K562 (cell line): ENCODE measurements around the gene AGPAT3. TPM values are rescaled to one million over a fixed set of nuclear protein-coding genes. Genes with fewer than 3 reads are reported as not detected.

Source experiments
- HDAC1 ChIP-seq, 2 experiments: fragments of 450-650 bp; IDR thresholded peaks; 2 replicates each; pipeline ENCODE4 v1.6.1; 2016 to 2017; ENCODE audit warnings: inconsistent platforms in 1 of 2, mild to moderate bottlenecking in 1 of 2, moderate library complexity in 1 of 2
- POLR2G ChIP-seq: fragments of 200-400 bp; formaldehyde crosslinking; IDR thresholded peaks from 2 replicates; pipeline ENCODE4 v1.6.1; 2017; ENCODE audit warnings: low read depth, mild to moderate bottlenecking, antibody characterized with exemption, low read length, moderate library complexity
- PRPF4 ChIP-seq: fragments of 200-400 bp; formaldehyde crosslinking; IDR thresholded peaks from one replicate; pipeline ENCODE4 v1.6.1; 2017; ENCODE audit warnings: low read length, low read depth, mild to moderate bottlenecking; ENCODE audit not compliant: insufficient read depth, poor library complexity, severe bottlenecking
- ZNF395 ChIP-seq: fragments of 200-800 bp; sonication (Bioruptor generic); IDR thresholded peaks from 2 replicates; pipeline ENCODE4 v1.6.1; 2017; ENCODE audit warnings: missing genetic modification characterization, missing compliant biosample characterization
- polyA plus RNA-seq, 8 experiments: library from polyadenylated mRNA; depleted of rRNA in 4 of 8; stranded (reverse) in 5 of 8; unstranded in 3 of 8; fragments of >200 nt; fragmentation: Nextera tagmentation in 2 of 8; fragmentation: Illumina TruSeq in 1 of 8; extraction: Ambion mirVana in 2 of 8; extraction: Trizol in 1 of 8; gene quantifications; 2 replicates each; pipeline versions ENCODE4 v1.2.1 to v1.2.3, GENCODE V29; 2011 to 2014; ENCODE audit warnings: inconsistent platforms in 1 of 8, missing spikeins in 1 of 8
- total RNA-seq, 7 experiments: library from RNA; depleted of rRNA in 6 of 7; stranded (reverse); fragments of >200 nt in 6 of 7; fragmentation: Illumina TruSeq in 2 of 7; extraction: Trizol in 2 of 7; gene quantifications; 2 replicates each; pipeline versions ENCODE4 v1.2.1 to v1.2.3, GENCODE V29; 2011 to 2021; ENCODE audit warnings: low replicate concordance in 1 of 7
- TF ChIP-seq, protein P1 (sequence below): fragments of 250-450 bp; sonication (Bioruptor Pico); IDR thresholded peaks from 2 replicates; pipeline ENCODE4 v1.8.0; 2021; ENCODE audit warnings: mild to moderate bottlenecking, moderate library complexity
- TF ChIP-seq, protein P2 (sequence below), 2 experiments: fragments of 450-650 bp; IDR thresholded peaks; 2 replicates each; pipeline ENCODE4 v1.6.1; 2016
- TF ChIP-seq, protein P3 (sequence below): fragments of 200-800 bp; sonication (Bioruptor generic); IDR thresholded peaks from 2 replicates; pipeline ENCODE4 v1.6.1; 2017; ENCODE audit warnings: missing genetic modification characterization, missing compliant biosample characterization
- TF ChIP-seq, protein P4 (sequence below): fragments of 200-800 bp; sonication (Bioruptor generic); IDR thresholded peaks from 2 replicates; pipeline ENCODE4 v1.6.1; 2016; ENCODE audit warnings: missing genetic modification characterization, missing compliant biosample characterization
- TF ChIP-seq, protein P5 (sequence below): fragments of 450-650 bp; IDR thresholded peaks from 2 replicates; pipeline ENCODE4 v1.6.1; 2018; ENCODE audit not compliant: partially characterized antibody

The AGPAT3 gene
- total and polyA plus RNA-seq, 9 of the 15 experiments (the other 6 are each of a cell fraction or from before 2014, with no cell fraction given), result 1.5 to 88.4 (median 35.7) TPM

- TF ChIP-seq, protein P1, sequence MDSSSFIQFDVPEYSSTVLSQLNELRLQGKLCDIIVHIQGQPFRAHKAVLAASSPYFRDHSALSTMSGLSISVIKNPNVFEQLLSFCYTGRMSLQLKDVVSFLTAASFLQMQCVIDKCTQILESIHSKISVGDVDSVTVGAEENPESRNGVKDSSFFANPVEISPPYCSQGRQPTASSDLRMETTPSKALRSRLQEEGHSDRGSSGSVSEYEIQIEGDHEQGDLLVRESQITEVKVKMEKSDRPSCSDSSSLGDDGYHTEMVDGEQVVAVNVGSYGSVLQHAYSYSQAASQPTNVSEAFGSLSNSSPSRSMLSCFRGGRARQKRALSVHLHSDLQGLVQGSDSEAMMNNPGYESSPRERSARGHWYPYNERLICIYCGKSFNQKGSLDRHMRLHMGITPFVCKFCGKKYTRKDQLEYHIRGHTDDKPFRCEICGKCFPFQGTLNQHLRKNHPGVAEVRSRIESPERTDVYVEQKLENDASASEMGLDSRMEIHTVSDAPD (CRISPR knock-in tag), result no peak
- TF ChIP-seq, protein P2, sequence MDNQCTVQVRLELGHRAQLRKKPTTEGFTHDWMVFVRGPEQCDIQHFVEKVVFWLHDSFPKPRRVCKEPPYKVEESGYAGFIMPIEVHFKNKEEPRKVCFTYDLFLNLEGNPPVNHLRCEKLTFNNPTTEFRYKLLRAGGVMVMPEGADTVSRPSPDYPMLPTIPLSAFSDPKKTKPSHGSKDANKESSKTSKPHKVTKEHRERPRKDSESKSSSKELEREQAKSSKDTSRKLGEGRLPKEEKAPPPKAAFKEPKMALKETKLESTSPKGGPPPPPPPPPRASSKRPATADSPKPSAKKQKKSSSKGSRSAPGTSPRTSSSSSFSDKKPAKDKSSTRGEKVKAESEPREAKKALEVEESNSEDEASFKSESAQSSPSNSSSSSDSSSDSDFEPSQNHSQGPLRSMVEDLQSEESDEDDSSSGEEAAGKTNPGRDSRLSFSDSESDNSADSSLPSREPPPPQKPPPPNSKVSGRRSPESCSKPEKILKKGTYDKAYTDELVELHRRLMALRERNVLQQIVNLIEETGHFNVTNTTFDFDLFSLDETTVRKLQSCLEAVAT (IDR thresholded peaks at IDR 0.05), result peak in 1 of 2 experiments; percentile 25; a peak in 1 of 4 replicates
- TF ChIP-seq, protein P3, sequence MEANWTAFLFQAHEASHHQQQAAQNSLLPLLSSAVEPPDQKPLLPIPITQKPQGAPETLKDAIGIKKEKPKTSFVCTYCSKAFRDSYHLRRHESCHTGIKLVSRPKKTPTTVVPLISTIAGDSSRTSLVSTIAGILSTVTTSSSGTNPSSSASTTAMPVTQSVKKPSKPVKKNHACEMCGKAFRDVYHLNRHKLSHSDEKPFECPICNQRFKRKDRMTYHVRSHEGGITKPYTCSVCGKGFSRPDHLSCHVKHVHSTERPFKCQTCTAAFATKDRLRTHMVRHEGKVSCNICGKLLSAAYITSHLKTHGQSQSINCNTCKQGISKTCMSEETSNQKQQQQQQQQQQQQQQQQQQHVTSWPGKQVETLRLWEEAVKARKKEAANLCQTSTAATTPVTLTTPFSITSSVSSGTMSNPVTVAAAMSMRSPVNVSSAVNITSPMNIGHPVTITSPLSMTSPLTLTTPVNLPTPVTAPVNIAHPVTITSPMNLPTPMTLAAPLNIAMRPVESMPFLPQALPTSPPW, result peak; percentile 29
- TF ChIP-seq ZNF395 (CRISPR knock-in tag) (0 out of 2 replicates have a peak, but pooled peaks have one; percentile 62), HDAC1 (IDR thresholded peaks at IDR 0.05) (no peak; a peak in 1 of 4 replicates), PRPF4 (no peak), POLR2G (peak; percentile 59)
- TF ChIP-seq, protein P4, sequence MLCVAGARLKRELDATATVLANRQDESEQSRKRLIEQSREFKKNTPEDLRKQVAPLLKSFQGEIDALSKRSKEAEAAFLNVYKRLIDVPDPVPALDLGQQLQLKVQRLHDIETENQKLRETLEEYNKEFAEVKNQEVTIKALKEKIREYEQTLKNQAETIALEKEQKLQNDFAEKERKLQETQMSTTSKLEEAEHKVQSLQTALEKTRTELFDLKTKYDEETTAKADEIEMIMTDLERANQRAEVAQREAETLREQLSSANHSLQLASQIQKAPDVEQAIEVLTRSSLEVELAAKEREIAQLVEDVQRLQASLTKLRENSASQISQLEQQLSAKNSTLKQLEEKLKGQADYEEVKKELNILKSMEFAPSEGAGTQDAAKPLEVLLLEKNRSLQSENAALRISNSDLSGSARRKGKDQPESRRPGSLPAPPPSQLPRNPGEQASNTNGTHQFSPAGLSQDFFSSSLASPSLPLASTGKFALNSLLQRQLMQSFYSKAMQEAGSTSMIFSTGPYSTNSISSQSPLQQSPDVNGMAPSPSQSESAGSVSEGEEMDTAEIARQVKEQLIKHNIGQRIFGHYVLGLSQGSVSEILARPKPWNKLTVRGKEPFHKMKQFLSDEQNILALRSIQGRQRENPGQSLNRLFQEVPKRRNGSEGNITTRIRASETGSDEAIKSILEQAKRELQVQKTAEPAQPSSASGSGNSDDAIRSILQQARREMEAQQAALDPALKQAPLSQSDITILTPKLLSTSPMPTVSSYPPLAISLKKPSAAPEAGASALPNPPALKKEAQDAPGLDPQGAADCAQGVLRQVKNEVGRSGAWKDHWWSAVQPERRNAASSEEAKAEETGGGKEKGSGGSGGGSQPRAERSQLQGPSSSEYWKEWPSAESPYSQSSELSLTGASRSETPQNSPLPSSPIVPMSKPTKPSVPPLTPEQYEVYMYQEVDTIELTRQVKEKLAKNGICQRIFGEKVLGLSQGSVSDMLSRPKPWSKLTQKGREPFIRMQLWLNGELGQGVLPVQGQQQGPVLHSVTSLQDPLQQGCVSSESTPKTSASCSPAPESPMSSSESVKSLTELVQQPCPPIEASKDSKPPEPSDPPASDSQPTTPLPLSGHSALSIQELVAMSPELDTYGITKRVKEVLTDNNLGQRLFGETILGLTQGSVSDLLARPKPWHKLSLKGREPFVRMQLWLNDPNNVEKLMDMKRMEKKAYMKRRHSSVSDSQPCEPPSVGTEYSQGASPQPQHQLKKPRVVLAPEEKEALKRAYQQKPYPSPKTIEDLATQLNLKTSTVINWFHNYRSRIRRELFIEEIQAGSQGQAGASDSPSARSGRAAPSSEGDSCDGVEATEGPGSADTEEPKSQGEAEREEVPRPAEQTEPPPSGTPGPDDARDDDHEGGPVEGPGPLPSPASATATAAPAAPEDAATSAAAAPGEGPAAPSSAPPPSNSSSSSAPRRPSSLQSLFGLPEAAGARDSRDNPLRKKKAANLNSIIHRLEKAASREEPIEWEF, result no peak
- TF ChIP-seq, protein P5, sequence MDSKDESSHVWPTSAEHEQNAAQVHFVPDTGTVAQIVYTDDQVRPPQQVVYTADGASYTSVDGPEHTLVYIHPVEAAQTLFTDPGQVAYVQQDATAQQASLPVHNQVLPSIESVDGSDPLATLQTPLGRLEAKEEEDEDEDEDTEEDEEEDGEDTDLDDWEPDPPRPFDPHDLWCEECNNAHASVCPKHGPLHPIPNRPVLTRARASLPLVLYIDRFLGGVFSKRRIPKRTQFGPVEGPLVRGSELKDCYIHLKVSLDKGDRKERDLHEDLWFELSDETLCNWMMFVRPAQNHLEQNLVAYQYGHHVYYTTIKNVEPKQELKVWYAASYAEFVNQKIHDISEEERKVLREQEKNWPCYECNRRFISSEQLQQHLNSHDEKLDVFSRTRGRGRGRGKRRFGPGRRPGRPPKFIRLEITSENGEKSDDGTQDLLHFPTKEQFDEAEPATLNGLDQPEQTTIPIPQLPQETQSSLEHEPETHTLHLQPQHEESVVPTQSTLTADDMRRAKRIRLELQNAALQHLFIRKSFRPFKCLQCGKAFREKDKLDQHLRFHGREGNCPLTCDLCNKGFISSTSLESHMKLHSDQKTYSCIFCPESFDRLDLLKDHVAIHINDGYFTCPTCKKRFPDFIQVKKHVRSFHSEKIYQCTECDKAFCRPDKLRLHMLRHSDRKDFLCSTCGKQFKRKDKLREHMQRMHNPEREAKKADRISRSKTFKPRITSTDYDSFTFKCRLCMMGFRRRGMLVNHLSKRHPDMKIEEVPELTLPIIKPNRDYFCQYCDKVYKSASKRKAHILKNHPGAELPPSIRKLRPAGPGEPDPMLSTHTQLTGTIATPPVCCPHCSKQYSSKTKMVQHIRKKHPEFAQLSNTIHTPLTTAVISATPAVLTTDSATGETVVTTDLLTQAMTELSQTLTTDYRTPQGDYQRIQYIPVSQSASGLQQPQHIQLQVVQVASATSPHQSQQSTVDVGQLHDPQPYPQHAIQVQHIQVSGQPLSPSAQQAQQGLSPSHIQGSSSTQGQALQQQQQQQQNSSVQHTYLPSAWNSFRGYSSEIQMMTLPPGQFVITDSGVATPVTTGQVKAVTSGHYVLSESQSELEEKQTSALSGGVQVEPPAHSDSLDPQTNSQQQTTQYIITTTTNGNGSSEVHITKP, result peak; percentile 35
Observed at GRCh38 chr21:43916691-43917514, 51.9 kb downstream of the AGPAT3 start (continued).
